Astrocyte of the spinal cord (primary cell): ENCODE measurements around the gene CFAP46.

Source experiments
- DNase-seq: peaks from one replicate; pipeline ENCODE4 v3.0.0; 2011; ENCODE audit warnings: low read depth, low spot score
- H3K4me3 ChIP-seq: 2 replicates; pipeline ENCODE4 v1.5.1; 2011; ENCODE audit warnings: low read depth, mild to moderate bottlenecking, low read length, moderate library complexity
- in situ Hi-C: cut with HindIII; loops from 2 replicates; pipeline ENCODE4 v1.10.0; 2017; ENCODE audit warnings: low sequenced_read_pairs
- TF ChIP-seq, protein P1 (sequence below): IDR thresholded peaks from 2 replicates; pipeline ENCODE4 v1.5.1; 2012; ENCODE audit warnings: low read depth, mild to moderate bottlenecking, low read length, inconsistent platforms

The CFAP46 gene

DNA sequence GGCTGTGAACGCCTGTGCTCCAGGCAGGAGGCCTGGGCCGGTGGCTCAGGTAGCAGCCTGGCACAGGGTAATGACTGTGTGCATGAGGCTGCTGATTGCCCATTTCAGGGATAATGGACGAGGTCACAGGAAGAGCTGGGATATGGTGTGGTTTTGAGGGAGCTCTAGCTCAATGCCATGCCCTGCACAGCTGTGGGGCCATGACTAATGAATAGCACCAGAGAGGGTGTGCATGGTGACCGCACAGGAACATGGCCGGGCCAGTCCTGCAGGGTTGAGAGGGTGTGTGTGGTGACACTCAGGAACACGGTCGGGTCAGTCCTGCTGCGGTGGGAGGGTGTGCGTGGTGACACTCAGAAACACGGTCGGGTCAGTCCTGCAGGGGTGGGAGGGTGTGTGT, 178.3 kb downstream of the CFAP46 start:
- H3K4me3 ChIP-seq = no peak overlapping the region
- in situ Hi-C loops = no loop called here
- TF ChIP-seq, protein P1, sequence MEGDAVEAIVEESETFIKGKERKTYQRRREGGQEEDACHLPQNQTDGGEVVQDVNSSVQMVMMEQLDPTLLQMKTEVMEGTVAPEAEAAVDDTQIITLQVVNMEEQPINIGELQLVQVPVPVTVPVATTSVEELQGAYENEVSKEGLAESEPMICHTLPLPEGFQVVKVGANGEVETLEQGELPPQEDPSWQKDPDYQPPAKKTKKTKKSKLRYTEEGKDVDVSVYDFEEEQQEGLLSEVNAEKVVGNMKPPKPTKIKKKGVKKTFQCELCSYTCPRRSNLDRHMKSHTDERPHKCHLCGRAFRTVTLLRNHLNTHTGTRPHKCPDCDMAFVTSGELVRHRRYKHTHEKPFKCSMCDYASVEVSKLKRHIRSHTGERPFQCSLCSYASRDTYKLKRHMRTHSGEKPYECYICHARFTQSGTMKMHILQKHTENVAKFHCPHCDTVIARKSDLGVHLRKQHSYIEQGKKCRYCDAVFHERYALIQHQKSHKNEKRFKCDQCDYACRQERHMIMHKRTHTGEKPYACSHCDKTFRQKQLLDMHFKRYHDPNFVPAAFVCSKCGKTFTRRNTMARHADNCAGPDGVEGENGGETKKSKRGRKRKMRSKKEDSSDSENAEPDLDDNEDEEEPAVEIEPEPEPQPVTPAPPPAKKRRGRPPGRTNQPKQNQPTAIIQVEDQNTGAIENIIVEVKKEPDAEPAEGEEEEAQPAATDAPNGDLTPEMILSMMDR = no peak
- DNase-seq = no peak

DNA sequence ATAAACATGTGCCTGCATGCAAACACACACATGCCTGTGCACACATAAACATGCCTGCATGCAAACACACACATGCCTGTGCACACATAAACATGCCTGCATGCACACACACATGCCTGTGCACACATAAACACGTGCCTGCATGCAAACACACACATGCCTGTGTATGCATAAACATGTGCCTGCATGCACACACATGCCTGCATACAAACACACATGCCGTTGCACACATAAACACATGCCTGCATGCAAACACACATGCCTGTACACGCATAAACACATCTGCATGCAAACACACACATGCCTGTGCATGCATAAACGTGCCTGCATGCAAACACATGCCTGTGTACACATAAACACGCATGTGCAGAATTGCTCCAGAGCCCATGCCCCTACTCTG, 178.8 kb downstream of the CFAP46 start:
- H3K4me3 ChIP-seq = no peak overlapping the region
- TF ChIP-seq, protein P1 = no peak
- in situ Hi-C loops = no loop called here
- no peak for DNase-seq

DNA sequence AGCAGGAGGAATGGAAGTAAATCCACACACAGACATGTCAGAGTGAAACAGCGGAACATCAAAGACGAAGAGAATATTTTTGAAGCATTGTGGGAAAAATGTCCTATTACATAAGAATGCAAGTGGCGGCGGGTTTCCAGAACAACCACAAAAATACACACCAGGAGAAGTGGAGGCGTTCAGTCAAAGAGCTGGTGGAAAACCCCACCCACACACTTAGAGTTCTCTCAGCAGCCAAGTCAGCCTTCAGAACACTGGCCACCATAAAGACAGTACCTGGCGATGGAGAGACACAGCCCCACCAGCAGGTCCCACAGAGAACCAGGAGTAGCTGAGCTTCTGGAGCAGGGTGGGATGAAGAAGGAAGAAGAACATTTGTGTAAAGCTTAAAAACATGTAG, 180.1 kb downstream of the CFAP46 start:
- TF ChIP-seq, protein P1 = no peak
- H3K4me3 ChIP-seq = no peak overlapping the region
- DNase-seq = no peak
- in situ Hi-C loops = no loop called here

DNA sequence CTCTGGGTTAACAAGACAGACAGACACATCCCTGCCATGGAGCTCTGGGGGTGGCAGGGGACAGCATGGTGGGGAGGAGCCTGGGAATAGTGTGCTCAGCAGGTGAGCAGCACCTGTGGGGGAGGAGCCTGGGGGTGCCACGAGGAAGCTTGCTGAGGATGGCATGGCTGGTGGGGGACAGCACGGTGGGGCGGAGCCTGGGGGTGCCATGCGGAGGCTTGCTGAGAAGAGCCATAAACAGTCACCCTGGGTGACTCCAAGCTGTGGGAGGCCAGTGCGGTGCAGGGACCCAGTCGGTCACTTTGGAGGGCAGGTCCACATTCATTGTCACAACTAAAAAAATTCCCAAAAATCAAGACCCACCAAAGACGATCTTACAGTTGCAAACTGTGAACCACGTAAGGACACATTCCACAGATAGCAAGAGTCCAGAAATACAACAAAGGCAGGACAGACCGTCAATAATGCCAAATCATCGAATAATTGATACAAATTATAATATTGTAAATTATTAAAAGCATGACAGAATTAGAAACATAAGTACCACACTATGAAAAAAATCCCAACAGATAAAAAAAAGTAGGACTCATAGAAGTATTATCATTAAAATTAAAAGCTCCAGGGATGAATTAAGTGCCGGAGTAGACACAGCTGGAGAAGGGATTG, 180.8 kb downstream of the CFAP46 start:
- TF ChIP-seq, protein P1 = no peak
- in situ Hi-C loops = no loop called here
- DNase-seq = no peak
- H3K4me3 ChIP-seq = no peak overlapping the region

DNA sequence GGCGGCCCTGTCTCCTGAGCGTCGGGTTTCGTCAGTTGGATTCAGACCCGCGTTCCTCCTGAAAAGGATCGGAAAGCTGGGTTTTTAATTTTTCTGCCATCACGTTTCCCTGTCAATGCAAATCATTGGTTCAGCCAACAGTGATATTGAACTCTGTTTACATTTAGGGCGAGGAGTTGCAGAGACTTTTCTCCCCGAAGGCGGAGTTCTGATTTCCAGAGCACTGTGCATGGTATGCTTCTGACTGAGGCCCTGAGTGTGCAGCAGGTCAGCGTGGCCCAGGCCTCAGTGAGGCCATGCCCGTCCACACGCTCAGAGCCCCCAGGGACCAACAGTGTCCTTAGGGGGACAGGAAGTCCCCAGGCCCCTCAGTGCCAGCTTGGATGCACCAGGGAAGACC, 183.5 kb downstream of the CFAP46 start:
- TF ChIP-seq, protein P1 = no peak
- in situ Hi-C loops = no loop called here
- DNase-seq = no peak

More for the DNA sequence above, 183.5 kb downstream of the CFAP46 start:
- no peak overlapping the region for H3K4me3 ChIP-seq
